ENCODE measurements around the gene FBXW7.

DNA sequence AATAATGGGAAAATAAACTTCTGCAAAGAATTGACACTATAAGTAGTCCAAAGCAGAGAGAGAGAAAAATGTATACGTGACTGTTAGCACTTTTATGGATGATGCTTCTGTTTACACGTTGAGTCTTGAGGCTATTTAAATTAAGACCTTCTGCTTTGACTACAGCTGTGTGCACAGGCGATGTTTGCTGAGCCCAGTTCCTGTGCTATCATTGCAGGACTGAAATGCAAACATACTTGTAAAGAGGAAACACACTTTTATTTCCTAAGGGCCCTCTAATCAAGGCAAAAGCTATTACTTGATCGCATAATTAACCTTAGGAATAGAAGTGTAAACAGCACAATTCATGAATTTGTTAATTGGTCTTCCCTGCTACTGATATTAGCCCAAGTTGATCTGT, 226.9 kb downstream of the FBXW7 start:
- TF ChIP-seq POLR2AphosphoS5 (IDR thresholded peaks at IDR 0.05; ENCODE audit: low read depth, low read length) (no peak), POLR2A (IDR thresholded peaks at IDR 0.05; ENCODE audit: low read depth, low read length) (no peak)

All from GM12891 (cell line).